Psoas muscle (tissue), 8 donors: ENCODE measurements around the gene RNF167. TPM values are rescaled to one million over a fixed set of nuclear protein-coding genes. Genes with fewer than 3 reads are reported as not detected.
"Not testable (repeated sequence)": the region's sequence is repeated elsewhere in the genome, so short reads cannot be mapped to it uniquely, and the experiment has no call there.

ENCODE experiments used
- ATAC-seq, 4 donors: fragments of 200-7000 bp; cut with Tn5 transposase; one replicate each; pipeline ENCODE4 v1.9.1; 2020; ENCODE audit warnings: moderate library complexity in 3 of 4, mild to moderate bottlenecking in 2 of 4
- DNase-seq, 2 donors: peaks; one replicate each; pipeline ENCODE4 v3.0.0-alpha.2; 2020
- H3K27ac ChIP-seq: fragments of 200-600 bp; one replicate; pipeline ENCODE4 v1.8.0; 2022
- H3K27me3 ChIP-seq, 3 donors: fragments of 200-600 bp in 1 of 3; one replicate each; pipeline versions ENCODE4 v1.6.1 to v1.8.0; 2013 to 2022; ENCODE audit warnings: low read length in 2 of 3, mild to moderate bottlenecking in 2 of 3, moderate library complexity in 1 of 3; ENCODE audit not compliant: insufficient read depth in 3 of 3
- H3K36me3 ChIP-seq, 2 donors: fragments of 200-600 bp in 1 of 2; one replicate each; pipeline versions ENCODE4 v1.6.1 to v1.8.0; 2013 to 2022; ENCODE audit warnings: low read depth in 1 of 2, mild to moderate bottlenecking in 1 of 2, moderate library complexity in 1 of 2; ENCODE audit not compliant: insufficient read depth in 1 of 2
- H3K4me1 ChIP-seq: fragments of 200-600 bp; one replicate; pipeline ENCODE4 v1.8.0; 2022
- H3K4me3 ChIP-seq: fragments of 200-600 bp; one replicate; pipeline ENCODE4 v1.8.0; 2022; ENCODE audit warnings: mild to moderate bottlenecking
- H3K9me3 ChIP-seq: fragments of 200-600 bp; one replicate; pipeline ENCODE4 v1.8.0; 2022
- CTCF ChIP-seq: fragments of 200-600 bp; IDR thresholded peaks from one replicate; pipeline ENCODE4 v1.8.0; 2022; ENCODE audit warnings: antibody characterized with exemption
- WGBS, 3 donors: extraction: QIAGEN DNeasy Blood & Tissue Kit; methylation state at CpG; one replicate each; pipeline versions ENCODE4 v1.1.6 to v1.1.7; 2013; 5-methylcytosine and 5-hydroxymethylcytosine counted together
- intact Hi-C, 2 donors: fragments of 100-400 bp; cut with DNase I; formaldehyde crosslinking; loops; one replicate each; pipeline versions ENCODE4 v1.11.0 to v1.14.2; 2022
- polyA plus RNA-seq, 3 donors: library from polyadenylated mRNA; stranded (reverse); fragments of 200-250 nt; gene quantifications; one replicate each; pipeline ENCODE4 v1.2.3, GENCODE V29; 2013
- total RNA-seq, 4 donors: library from RNA; stranded (reverse); fragmentation: NEBNext Ultra II Directional in 2 of 4; extraction: Animal tissue kit (Norgen Biotek cat#: 25700) in 2 of 4; gene quantifications; one replicate each; pipeline versions ENCODE4 v1.2.1 to v1.2.4, GENCODE V29; 2021 to 2023
- donor health status: healthy with polysubstance abuse.
- donor health status: DM: no; HTN: no; CAD: no; lungs with moderate emphysema.
- donor health status: Bipolar disorder and iron deficiency.
- donor health status: healthy.
- donor health status: DM: yes; HTN: yes; CAD: no.
- donor health status: DM: no; HTN: no; CAD: no.
- donor health status: DM: no; HTN: no; CAD: no.
- donor health status: DM: yes; HTN: yes; CAD: no.

Gene RNF167
- total and polyA plus RNA-seq, 7 donors: 85.1 to 151 (median 88.1) TPM

DNA sequence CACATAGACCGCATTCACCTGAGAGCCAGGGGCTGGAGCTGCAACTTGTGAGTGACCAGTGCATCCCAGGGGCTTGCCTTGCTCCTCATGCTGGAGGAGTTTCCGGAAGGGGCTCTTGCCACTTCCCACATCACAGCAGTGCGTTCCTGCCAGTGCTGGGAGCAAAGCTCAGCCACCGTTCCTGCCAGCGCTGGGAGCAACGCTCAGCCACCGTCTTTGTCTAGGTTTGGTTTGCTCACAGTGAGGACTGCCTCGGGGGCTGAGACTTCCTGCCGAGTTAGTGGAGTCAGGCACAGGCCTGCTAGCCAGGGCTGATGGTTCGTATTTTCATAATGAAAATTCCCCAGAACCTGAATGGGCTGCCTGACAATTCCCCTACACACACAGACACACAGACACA is 31.8 kb upstream of the RNF167 start:
- ATAC-seq (peak in 3 of 4 donors; percentile 2 to 13 (median 9)), DNase-seq (peak in 1 of 2 donors; percentile 61)
- peak overlapping the region; percentile 75 for H3K27ac ChIP-seq
- H3K36me3 ChIP-seq: no peaks in the 10 kb centered on the region
- H3K4me3 ChIP-seq: no peak overlapping the region
- H3K4me1 ChIP-seq: peaks cover 3% of the 10 kb centered on the region
- H3K9me3 ChIP-seq: no peaks in the 10 kb centered on the region
- 34 to 47% (median 39%) methylated on average over 10 of the region's 10 CpGs for WGBS, 3 donors
- intact Hi-C loops: loop anchor here (2.0 to 10.0 kb wide), 6 partner anchors 26 to 344 kb away; partner anchors contain the start of genes CAMTA2 (in 2 of the 2), GGT6 (in 1 of the 2), RNF167 (in 1 of the 2) and SLC25A11 (in 1 of the 2)
- H3K27me3 ChIP-seq: no peaks in the 10 kb centered on the region
- TF ChIP-seq CTCF: no peak

DNA sequence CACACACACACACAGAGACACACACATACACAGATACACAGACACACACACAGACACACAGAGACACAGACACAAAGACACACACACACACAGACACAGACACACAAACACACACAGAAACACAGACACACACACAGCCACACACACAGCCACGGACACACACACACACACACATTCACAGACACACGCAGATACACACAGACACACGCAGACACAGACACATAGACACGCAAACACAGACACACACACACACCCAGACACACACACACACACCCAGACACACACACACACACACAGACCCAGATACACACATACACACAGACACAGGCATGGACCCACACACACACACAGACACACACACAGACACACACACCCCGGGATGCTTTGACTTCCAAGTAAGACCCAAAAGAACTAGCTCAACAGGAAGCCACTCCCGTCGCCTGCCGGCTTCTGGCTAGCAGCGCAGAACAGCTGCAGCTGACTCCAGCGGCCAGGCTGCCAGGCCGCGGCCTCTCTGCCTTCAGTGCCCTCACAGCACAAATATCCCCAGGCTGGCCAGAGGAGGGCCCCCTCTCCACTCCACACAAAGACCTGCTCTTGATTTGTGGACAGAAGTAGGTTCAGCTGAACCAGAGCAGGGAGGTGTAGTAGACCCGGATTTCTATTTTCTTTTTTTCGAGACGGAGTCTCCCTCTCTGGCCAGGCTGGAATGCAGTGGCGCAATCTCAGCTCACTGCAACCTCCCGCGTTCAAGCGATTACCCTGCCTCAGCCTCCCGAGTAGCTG is 31.2 kb upstream of the RNF167 start:
- DNase-seq (peak; percentile 93 to 97), ATAC-seq (peak; percentile 99)
- TF ChIP-seq CTCF: peak; percentile 83
- Histone ChIP-seq H3K27me3 (no peaks in the 10 kb centered on the region), H3K4me1 (no peaks in the 10 kb centered on the region), H3K4me3 (no peak overlapping the region), H3K36me3 (no peaks in the 10 kb centered on the region), H3K9me3 (no peaks in the 10 kb centered on the region), H3K27ac (peak overlapping the region; percentile 75)
- intact Hi-C loops: loop anchor here (2.0 to 10.0 kb wide), 6 partner anchors 26 to 344 kb away; partner anchors contain the start of genes CAMTA2 (in 2 of the 2), GGT6 (in 1 of the 2), RNF167 (in 1 of the 2) and SLC25A11 (in 1 of the 2)
- WGBS, 3 donors: 8 to 16% (median 11%) methylated on average over 20 of the region's 20 CpGs

DNA sequence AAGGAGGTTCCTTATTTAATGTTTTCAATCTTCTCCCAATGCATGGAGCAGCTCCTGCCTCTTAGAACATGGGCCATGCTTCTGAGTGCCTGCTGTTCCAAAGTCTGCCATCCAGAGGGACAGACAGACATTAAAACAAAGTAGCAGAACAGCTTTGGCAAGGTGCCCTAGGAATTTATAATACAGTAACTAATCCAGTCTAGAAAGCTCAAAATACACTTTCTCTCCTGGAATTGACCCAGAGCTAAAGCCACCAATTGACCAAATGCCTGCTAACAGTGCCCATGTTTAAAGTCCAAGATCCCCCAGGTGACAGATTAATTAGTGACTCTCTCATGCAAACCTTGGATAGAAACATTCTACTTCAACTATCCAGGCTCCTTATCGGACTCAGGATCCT is 26.1 kb upstream of the RNF167 start:
- WGBS, 3 donors: 62 to 77% (median 70%) methylated on average over 1 of the region's 1 CpG
- intact Hi-C loops: no loop called here
- DNase-seq (no peak), ATAC-seq (no peak)
- TF ChIP-seq CTCF: no peak
- Histone ChIP-seq H3K9me3 (no peaks in the 10 kb centered on the region), H3K27me3 (no peaks in the 10 kb centered on the region), H3K27ac (no peak overlapping the region), H3K4me1 (no peaks in the 10 kb centered on the region), H3K4me3 (no peak overlapping the region), H3K36me3 (no peaks in the 10 kb centered on the region)

- H3K4me3 ChIP-seq, H3K27ac ChIP-seq, H3K4me1 ChIP-seq, ATAC-seq, H3K36me3 ChIP-seq, H3K27me3 ChIP-seq, DNase-seq, H3K9me3 ChIP-seq, intact Hi-C loops: not testable (repeated sequence)
- 87 to 97% (median 94%) methylated on average over 4 of the region's 4 CpGs for WGBS, 3 donors
These were observed 25.5 kb upstream of the RNF167 start for GRCh38 chr17:4914551-4914950.

GRCh38 chr17:4919511-4920047 is 20.5 kb upstream of the RNF167 start:
- no peak for TF ChIP-seq CTCF
- Histone ChIP-seq H3K4me3 (no peak overlapping the region), H3K4me1 (no peaks in the 10 kb centered on the region), H3K27me3 (no peaks in the 10 kb centered on the region), H3K9me3 (no peaks in the 10 kb centered on the region), H3K36me3 (no peaks in the 10 kb centered on the region), H3K27ac (no peak overlapping the region)
- intact Hi-C loops: no loop called here
- 64 to 67% (median 65%) methylated on average over 8 of the region's 8 CpGs for WGBS, 3 donors
- ATAC-seq (no peak), DNase-seq (no peak)
